Transverse colon (tissue), 4 donors: ENCODE measurements around the gene OR2F2. TPM values are rescaled to one million over a fixed set of nuclear protein-coding genes. Genes with fewer than 3 reads are reported as not detected.

Experiments used
- DNase-seq: peaks from one replicate; pipeline ENCODE4 v3.0.0-alpha.2; 2019
- H3K27ac ChIP-seq, 4 donors: fragments of 200-600 bp; sonication (generic); 2 replicates each; pipeline ENCODE4 v1.5.1; 2016 to 2018; ENCODE audit warnings: inconsistent platforms in 4 of 4
- H3K27me3 ChIP-seq: fragments of 200-600 bp; sonication (generic); 2 replicates; pipeline ENCODE4 v1.5.1; 2017; ENCODE audit warnings: inconsistent platforms
- H3K36me3 ChIP-seq, 4 donors: fragments of 200-600 bp; sonication (generic); 2 replicates each; pipeline ENCODE4 v1.5.1; 2017 to 2019; ENCODE audit warnings: inconsistent platforms in 4 of 4
- H3K4me1 ChIP-seq, 4 donors: fragments of 200-600 bp; sonication (generic); 2 replicates each; pipeline ENCODE4 v1.5.1; 2017 to 2020; ENCODE audit warnings: inconsistent platforms in 4 of 4
- H3K4me3 ChIP-seq, 4 donors: fragments of 200-600 bp; sonication (generic); 1 replicate in 1 of 4; 2 replicates in 3 of 4; pipeline versions ENCODE4 v1.5.1 to v1.6.1; 2017 to 2019; ENCODE audit warnings: inconsistent platforms in 4 of 4
- H3K9me3 ChIP-seq, 2 donors: fragments of 200-600 bp; sonication (generic); 2 replicates each; pipeline ENCODE4 v1.5.1; 2017 to 2019; ENCODE audit warnings: inconsistent platforms in 2 of 2
- CTCF ChIP-seq, 5 experiments: fragments of 200-600 bp in 3 of 5; fragments of 450-650 bp in 2 of 5; sonication (generic) in 3 of 5; IDR thresholded peaks; 1 replicate in 2 of 5; 2 replicates in 3 of 5; pipeline ENCODE4 v1.5.1; 2016 to 2017; ENCODE audit warnings: antibody characterized with exemption in 5 of 5, inconsistent platforms in 3 of 5, mild to moderate bottlenecking in 2 of 5, moderate library complexity in 1 of 5
- EP300 ChIP-seq: sonication (generic); formaldehyde crosslinking; IDR thresholded peaks from one replicate; pipeline ENCODE4 v1.6.1; 2017; ENCODE audit warnings: antibody characterized with exemption, low read depth
- POLR2A ChIP-seq: fragments of 450-650 bp; IDR thresholded peaks from one replicate; pipeline ENCODE4 v1.6.1; 2016; ENCODE audit warnings: antibody characterized with exemption, mild to moderate bottlenecking, moderate library complexity
- POLR2AphosphoS5 ChIP-seq, 3 donors: sonication (generic); formaldehyde crosslinking; IDR thresholded peaks; one replicate each; pipeline ENCODE4 v1.6.1; 2016; ENCODE audit warnings: antibody characterized with exemption in 3 of 3
- WGBS, 2 donors: methylation state at CpG; one replicate each; pipeline ENCODE4 v1.1.5; 2018; ENCODE audit warnings: low coverage in 1 of 2; 5-methylcytosine and 5-hydroxymethylcytosine counted together
- in situ Hi-C, 4 donors: fragments of 200-750 bp; cut with MboI; loops; one replicate each; pipeline versions ENCODE4 v1.15.0 to v1.15.1; 2017; ENCODE audit warnings: low sequenced_read_pairs in 3 of 4, low pct_ligation_motif_present in 1 of 4, low pct_unique_long_range_greater_than_20kb in 1 of 4
- intact Hi-C: fragments of 100-400 bp; cut with DNase I; formaldehyde crosslinking; loops from one replicate; pipeline ENCODE4 v1.15.1; 2023; ENCODE audit warnings: low total_unique reads
- total RNA-seq, 4 donors: library from RNA; depleted of rRNA; stranded (reverse); fragments of >200 nt; gene quantifications; one replicate each; pipeline ENCODE4 v1.1.0, GENCODE V29; 2016

OR2F2 gene
- total RNA-seq, 4 donors from 2014 or later, result not detected

- TF ChIP-seq CTCF (IDR thresholded peaks at IDR 0.05), result no peak
- TF ChIP-seq POLR2AphosphoS5 (IDR thresholded peaks at IDR 0.05), result no peak
- intact Hi-C loops, result no loop called here
- Histone ChIP-seq H3K27ac (no peak overlapping the region), H3K9me3 (no peaks in the 10 kb centered on the region), H3K4me1 (no peaks in the 10 kb centered on the region), H3K36me3 (no peaks in the 10 kb centered on the region), H3K27me3 (no peaks in the 10 kb centered on the region), H3K4me3 (no peak overlapping the region)
- peak; percentile 26 for DNase-seq
- in situ Hi-C loops, result no loop called here
- 45 to 52% methylated on average over 4 to 5 of the region's 5 CpGs for WGBS, 2 donors
Observed at GRCh38 chr7:143960813-143961610, 26.0 kb downstream of the OR2F2 start.

DNA sequence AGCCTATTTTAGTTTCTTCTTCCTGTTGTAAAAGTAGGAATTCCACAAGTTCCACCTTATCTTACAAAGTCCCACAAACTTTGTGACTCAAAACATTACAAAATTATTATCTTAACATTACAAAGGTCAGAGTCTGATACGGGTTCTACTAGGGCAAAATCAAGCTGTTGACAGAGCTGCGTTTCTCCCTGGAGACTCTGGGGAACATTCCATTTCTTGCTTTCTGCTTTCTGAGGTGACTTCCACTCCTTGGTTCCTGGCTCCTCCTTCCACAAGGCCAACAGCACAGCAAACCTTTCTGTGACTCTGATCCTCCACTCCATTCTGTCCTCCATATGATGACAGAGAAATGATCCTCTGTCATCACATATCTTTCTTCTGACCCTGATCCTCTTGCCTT lies 30.2 kb downstream of the OR2F2 start:
- H3K36me3 ChIP-seq, result no peaks in the 10 kb centered on the region
- no peak overlapping the region for H3K4me3 ChIP-seq
- no peak overlapping the region for H3K27ac ChIP-seq
- in situ Hi-C loops, result no loop called here
- DNase-seq, result no peak
- no peaks in the 10 kb centered on the region for H3K4me1 ChIP-seq
- no peaks in the 10 kb centered on the region for H3K27me3 ChIP-seq
- H3K9me3 ChIP-seq, result no peaks in the 10 kb centered on the region
- no peak for TF ChIP-seq EP300
- no peak for TF ChIP-seq CTCF (IDR thresholded peaks at IDR 0.05)
- no peak for TF ChIP-seq POLR2A
- TF ChIP-seq POLR2AphosphoS5 (IDR thresholded peaks at IDR 0.05), result no peak
- WGBS, 2 donors, result 39 to 58% methylated on average over 2 of the region's 2 CpGs
- intact Hi-C loops, result no loop called here

DNA sequence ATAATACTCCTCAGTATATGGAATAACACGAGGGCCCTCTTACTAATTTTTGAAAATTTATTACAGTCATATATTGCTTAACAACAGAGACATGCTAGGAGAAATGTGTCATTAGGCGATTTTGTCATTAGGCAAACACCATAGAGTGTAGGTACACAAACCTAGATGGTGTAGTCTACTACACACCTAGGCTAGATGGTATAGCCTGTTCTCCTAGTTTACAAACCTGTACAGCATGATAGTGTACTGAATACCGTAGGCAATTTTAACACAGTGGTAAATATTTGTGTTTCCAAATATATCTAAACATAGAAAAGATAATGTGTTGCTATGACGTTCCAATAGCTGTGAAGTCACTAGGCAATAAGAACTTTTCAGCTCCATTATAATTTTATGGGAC lies 32.4 kb downstream of the OR2F2 start:
- H3K9me3 ChIP-seq, result no peaks in the 10 kb centered on the region
- in situ Hi-C loops, result no loop called here
- H3K27ac ChIP-seq, result no peak overlapping the region
- H3K27me3 ChIP-seq, result no peaks in the 10 kb centered on the region
- no peak for DNase-seq
- intact Hi-C loops, result no loop called here
- no peak for TF ChIP-seq POLR2A
- no peak for TF ChIP-seq CTCF (IDR thresholded peaks at IDR 0.05)
- TF ChIP-seq EP300, result no peak
- TF ChIP-seq POLR2AphosphoS5 (IDR thresholded peaks at IDR 0.05), result no peak
- H3K4me1 ChIP-seq, result no peaks in the 10 kb centered on the region
- WGBS, 2 donors, result 48 to 50% methylated on average over 4 of the region's 4 CpGs
- no peaks in the 10 kb centered on the region for H3K36me3 ChIP-seq
- no peak overlapping the region for H3K4me3 ChIP-seq

DNA sequence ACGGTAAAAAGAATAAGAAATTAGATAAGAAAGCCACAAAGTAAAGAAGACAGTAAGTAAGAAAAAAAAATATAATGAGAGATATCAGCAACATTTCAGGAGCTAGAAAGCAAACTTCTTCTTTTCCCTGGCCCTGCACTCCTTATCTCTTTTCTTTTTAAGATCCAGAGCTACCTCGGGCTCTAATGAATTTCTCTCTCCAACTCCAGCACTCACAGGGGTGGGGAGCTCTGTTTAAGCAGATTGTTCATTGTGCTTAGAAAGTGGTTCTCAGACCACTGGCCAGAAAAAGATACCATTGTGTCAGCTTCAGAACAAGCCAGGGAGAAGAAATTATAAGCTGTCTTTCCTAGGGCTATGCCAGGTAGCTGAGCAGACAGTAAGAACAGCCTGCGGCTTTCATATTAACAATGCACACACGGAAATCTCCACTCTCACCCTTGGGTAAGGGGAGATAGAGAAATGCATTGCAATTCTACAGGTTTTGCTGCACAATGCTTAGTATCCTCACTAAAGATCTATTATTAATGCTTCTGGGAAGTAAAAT lies 38.9 kb downstream of the OR2F2 start:
- in situ Hi-C loops, result no loop called here
- H3K36me3 ChIP-seq, result no peaks in the 10 kb centered on the region
- no peak overlapping the region for H3K4me3 ChIP-seq
- TF ChIP-seq POLR2A, result no peak
- DNase-seq, result no peak
- intact Hi-C loops, result loop anchor here (5.0 kb wide), 1 partner anchor 517 kb away; no protein-coding TSS in a partner anchor
- peaks cover 0 to 4% (median 0%) of the 10 kb centered on the region in 4 donors for H3K4me1 ChIP-seq
- H3K27me3 ChIP-seq, result no peaks in the 10 kb centered on the region
- peak overlapping the region in 1 of 4 donors; percentile 44 for H3K27ac ChIP-seq
- H3K9me3 ChIP-seq, result no peaks in the 10 kb centered on the region
- WGBS, 2 donors, result 47 to 52% methylated on average over 4 of the region's 4 CpGs
